Neuronal stem cell (in vitro differentiated cells): Measurements from ENCODE around the gene TAB3.

Experiments used
- DNase-seq: peaks from one replicate; pipeline ENCODE4 v3.0.0-alpha.2; 2013; ENCODE audit warnings: low spot score
- H2AFZ ChIP-seq: one replicate; pipeline ENCODE4 v1.6.1; 2013; ENCODE audit warnings: mild to moderate bottlenecking, low read length, inconsistent platforms
- H2AK5ac ChIP-seq: 2 replicates; pipeline ENCODE4 v1.6.1; 2013; ENCODE audit warnings: low read depth, mild to moderate bottlenecking, inconsistent platforms, low read length, moderate library complexity, mixed read lengths
- H2BK120ac ChIP-seq: 2 replicates; pipeline ENCODE4 v1.6.1; 2013; ENCODE audit warnings: low read depth, mild to moderate bottlenecking, inconsistent platforms, low read length, moderate library complexity, mixed read lengths
- H2BK12ac ChIP-seq: one replicate; pipeline ENCODE4 v1.6.1; 2013; ENCODE audit warnings: low read length, inconsistent platforms
- H2BK15ac ChIP-seq: 2 replicates; pipeline ENCODE4 v1.6.1; 2013; ENCODE audit warnings: mild to moderate bottlenecking, low read length, inconsistent platforms, mixed read lengths
- H2BK5ac ChIP-seq: one replicate; pipeline ENCODE4 v1.6.1; 2013; ENCODE audit warnings: inconsistent platforms, mild to moderate bottlenecking, low read length, moderate library complexity
- H3K14ac ChIP-seq: one replicate; pipeline ENCODE4 v1.6.1; 2013; ENCODE audit warnings: low read length, inconsistent platforms
- H3K18ac ChIP-seq: 2 replicates; pipeline ENCODE4 v1.6.1; 2013; ENCODE audit warnings: low read length, inconsistent platforms
- H3K23ac ChIP-seq: 2 replicates; pipeline ENCODE4 v1.6.1; 2013; ENCODE audit warnings: low read depth, mild to moderate bottlenecking, mixed read lengths, low read length, inconsistent platforms; ENCODE audit not compliant: poor library complexity
- H3K27ac ChIP-seq: replicated peaks from 3 replicates; pipeline ENCODE4 v1.5.1; 2013; ENCODE audit warnings: low read length, inconsistent platforms
- H3K27me3 ChIP-seq, 3 experiments: 2 replicates each; pipeline ENCODE4 v1.6.1; 2013; ENCODE audit warnings: low read length in 3 of 3, mild to moderate bottlenecking in 2 of 3, inconsistent platforms in 1 of 3, low read depth in 1 of 3, mixed read lengths in 1 of 3, moderate library complexity in 1 of 3; ENCODE audit not compliant: control insufficient read depth in 3 of 3, insufficient read depth in 3 of 3
- H3K36me3 ChIP-seq, 2 donors: replicated peaks in 1 of 2; 2 replicates each; pipeline ENCODE4 v1.6.1; 2013; ENCODE audit warnings: low read length in 2 of 2; ENCODE audit not compliant: control insufficient read depth in 2 of 2, insufficient read depth in 2 of 2
- H3K4ac ChIP-seq: 2 replicates; pipeline ENCODE4 v1.6.1; 2013; ENCODE audit warnings: inconsistent platforms, mild to moderate bottlenecking, low read length, moderate library complexity
- H3K4me1 ChIP-seq, 2 donors: 1 replicate in 1 of 2; 2 replicates in 1 of 2; pipeline ENCODE4 v1.6.1; 2013; ENCODE audit warnings: low read length in 2 of 2, low read depth in 1 of 2; ENCODE audit not compliant: control insufficient read depth in 2 of 2, insufficient read depth in 1 of 2
- H3K4me2 ChIP-seq: one replicate; pipeline ENCODE4 v1.6.1; 2013; ENCODE audit warnings: mild to moderate bottlenecking, low read length, inconsistent platforms; ENCODE audit not compliant: insufficient read depth, poor library complexity, severe bottlenecking
- H3K4me3 ChIP-seq, 2 donors: 2 replicates each; pipeline ENCODE4 v1.5.1; 2013; ENCODE audit warnings: low read length in 2 of 2, mild to moderate bottlenecking in 2 of 2, inconsistent platforms in 1 of 2, moderate library complexity in 1 of 2
- H3K79me1 ChIP-seq: one replicate; pipeline ENCODE4 v1.6.1; 2013; ENCODE audit warnings: low read depth, mild to moderate bottlenecking, inconsistent platforms, low read length, moderate library complexity
- H3K9ac ChIP-seq: one replicate; pipeline ENCODE4 v1.6.1; 2013; ENCODE audit warnings: mild to moderate bottlenecking, low read depth, low read length, inconsistent platforms; ENCODE audit not compliant: poor library complexity
- H3K9me3 ChIP-seq, 2 donors: replicated peaks in 1 of 2; 2 replicates each; pipeline versions ENCODE3 to v1.6.1; 2013; ENCODE audit warnings: low read length in 2 of 2, mild to moderate bottlenecking in 2 of 2, inconsistent platforms in 1 of 2, low read depth in 1 of 2, mixed read lengths in 1 of 2, moderate library complexity in 1 of 2; ENCODE audit not compliant: control insufficient read depth in 2 of 2, insufficient read depth in 1 of 2
- H4K8ac ChIP-seq: one replicate; pipeline ENCODE4 v1.6.1; 2013; ENCODE audit warnings: low read depth, mild to moderate bottlenecking, inconsistent platforms, low read length, moderate library complexity
- H4K91ac ChIP-seq: one replicate; pipeline ENCODE4 v1.6.1; 2013; ENCODE audit warnings: low read length, low read depth, mild to moderate bottlenecking, inconsistent platforms; ENCODE audit not compliant: poor library complexity
- WGBS, 2 donors: extraction: QIAGEN DNeasy Blood & Tissue Kit; methylation state at CpG; one replicate each; pipeline ENCODE4 v1.1.7; 2013; ENCODE audit warnings: missing lambda C conversion rate in 2 of 2, mixed read lengths in 1 of 2; ENCODE audit not compliant: insufficient read length in 2 of 2, insufficient replicate concordance in 1 of 2; ENCODE audit errors: extremely low coverage in 2 of 2; 5-methylcytosine and 5-hydroxymethylcytosine counted together

The TAB3 gene

GRCh38 chrX:30883138-30883537 is 5.9 kb downstream of the TAB3 start:
- Histone ChIP-seq H3K18ac (no peak overlapping the region), H2AFZ (no peak overlapping the region)

GRCh38 chrX:30881797-30882196 is 7.3 kb downstream of the TAB3 start:
- H3K4me2 ChIP-seq: no peak overlapping the region
- H2BK15ac ChIP-seq: no peak overlapping the region
- H3K4ac ChIP-seq: no peak overlapping the region
- no peaks in the 10 kb centered on the region for H3K27me3 ChIP-seq
- H2BK5ac ChIP-seq: no peak overlapping the region
- H3K9ac ChIP-seq: no peak overlapping the region
- peaks cover 1% of the 10 kb centered on the region for H3K79me1 ChIP-seq
- H2AFZ ChIP-seq: no peak overlapping the region
- DNase-seq: no peak
- H3K36me3 ChIP-seq: no peaks in the 10 kb centered on the region
- H3K4me3 ChIP-seq: no peak overlapping the region
- WGBS, 2 donors: no CpG with 5 or more reads among the region's 1 CpG
- no peak overlapping the region for H3K23ac ChIP-seq
- no peak overlapping the region for H3K14ac ChIP-seq
- no peak overlapping the region for H4K91ac ChIP-seq
- no peak overlapping the region for H4K8ac ChIP-seq
- H2BK12ac ChIP-seq: no peak overlapping the region
- H3K4me1 ChIP-seq: no peaks in the 10 kb centered on the region
- H2AK5ac ChIP-seq: no peak overlapping the region
- no peak overlapping the region for H3K18ac ChIP-seq
- H3K27ac ChIP-seq: no peak overlapping the region
- H2BK120ac ChIP-seq: no peak overlapping the region
- no peaks in the 10 kb centered on the region for H3K9me3 ChIP-seq

More at GRCh38 chrX:30883138-30883537, 5.9 kb downstream of the TAB3 start:
- H4K8ac ChIP-seq: no peak overlapping the region
- H3K36me3 ChIP-seq: no peaks in the 10 kb centered on the region
- no peak overlapping the region for H3K9ac ChIP-seq
- no peak overlapping the region for H2BK12ac ChIP-seq
- WGBS, 2 donors: no CpG with 5 or more reads among the region's 2 CpGs
- no peak overlapping the region for H3K14ac ChIP-seq
- H4K91ac ChIP-seq: no peak overlapping the region
- no peak overlapping the region for H2BK5ac ChIP-seq
- no peak overlapping the region for H3K4me3 ChIP-seq
- H3K27me3 ChIP-seq: no peaks in the 10 kb centered on the region
- H3K79me1 ChIP-seq: peaks cover 1% of the 10 kb centered on the region
- H2BK15ac ChIP-seq: no peak overlapping the region
- no peak overlapping the region for H3K4ac ChIP-seq
- no peak for DNase-seq
- no peak overlapping the region for H3K23ac ChIP-seq
- H2AK5ac ChIP-seq: no peak overlapping the region
- H3K4me1 ChIP-seq: peaks cover 0 to 1% of the 10 kb centered on the region in 2 donors
- no peak overlapping the region for H3K27ac ChIP-seq
- H3K9me3 ChIP-seq: no peaks in the 10 kb centered on the region
- no peak overlapping the region for H2BK120ac ChIP-seq
- H3K4me2 ChIP-seq: no peak overlapping the region

GRCh38 chrX:30881390-30881789 is 7.7 kb downstream of the TAB3 start:
- Histone ChIP-seq H2BK15ac (no peak overlapping the region), H3K4me2 (no peak overlapping the region), H2BK12ac (no peak overlapping the region), H3K27me3 (no peaks in the 10 kb centered on the region), H3K27ac (no peak overlapping the region), H2AK5ac (no peak overlapping the region), H3K14ac (no peak overlapping the region), H4K91ac (no peak overlapping the region), H3K18ac (no peak overlapping the region), H2BK120ac (no peak overlapping the region), H4K8ac (no peak overlapping the region), H3K79me1 (peaks cover 1% of the 10 kb centered on the region), H2BK5ac (no peak overlapping the region), H3K9me3 (no peaks in the 10 kb centered on the region), H3K4me1 (no peaks in the 10 kb centered on the region), H3K9ac (no peak overlapping the region), H3K4ac (no peak overlapping the region), H3K4me3 (no peak overlapping the region), H3K36me3 (no peaks in the 10 kb centered on the region), H2AFZ (no peak overlapping the region), H3K23ac (no peak overlapping the region)
- WGBS, 2 donors: no CpG with 5 or more reads among the region's 1 CpG
- no peak for DNase-seq

- Histone ChIP-seq H3K14ac (no peak overlapping the region), H3K79me1 (no peaks in the 10 kb centered on the region), H3K4me1 (no peaks in the 10 kb centered on the region), H3K4me3 (no peak overlapping the region), H4K91ac (no peak overlapping the region), H2AFZ (no peak overlapping the region), H4K8ac (no peak overlapping the region), H3K4ac (no peak overlapping the region), H3K36me3 (no peaks in the 10 kb centered on the region), H2BK15ac (no peak overlapping the region), H2BK5ac (no peak overlapping the region), H2AK5ac (no peak overlapping the region), H3K18ac (no peak overlapping the region), H3K4me2 (no peak overlapping the region), H2BK12ac (no peak overlapping the region), H3K27ac (no peak overlapping the region), H3K9me3 (no peaks in the 10 kb centered on the region), H3K27me3 (no peaks in the 10 kb centered on the region), H3K23ac (no peak overlapping the region), H3K9ac (no peak overlapping the region), H2BK120ac (no peak overlapping the region)
- WGBS, 2 donors: no CpG with 5 or more reads among the region's 3 CpGs
- no peak for DNase-seq
Measured at GRCh38 chrX:30880058-30880457, 9.0 kb downstream of the TAB3 start.
